IPS DF 4.7 (cell line): ENCODE measurements around the gene GPC6.

Experiments used
- DNase-seq: peaks from one replicate; pipeline ENCODE4 v3.0.0-alpha.2; 2013; ENCODE audit warnings: low spot score; ENCODE audit errors: extremely low read depth

The GPC6 gene

GRCh38 chr13:93268327-93269028 is 41.9 kb downstream of the GPC6 start:
- DNase-seq = no peak

GRCh38 chr13:93270769-93271742 is 44.4 kb downstream of the GPC6 start:
- DNase-seq = no peak

- no peak for DNase-seq
Measured at GRCh38 chr13:93279982-93280381, 53.4 kb downstream of the GPC6 start.

GRCh38 chr13:93280688-93281087 is 54.1 kb downstream of the GPC6 start:
- no peak for DNase-seq

GRCh38 chr13:93283255-93283654 is 56.6 kb downstream of the GPC6 start:
- no peak for DNase-seq

GRCh38 chr13:93284064-93284463 is 57.5 kb downstream of the GPC6 start:
- DNase-seq = no peak

GRCh38 chr13:93286047-93286446 is 59.4 kb downstream of the GPC6 start:
- no peak for DNase-seq

GRCh38 chr13:93289053-93289452 is 62.4 kb downstream of the GPC6 start:
- DNase-seq = no peak

- DNase-seq = no peak
Measured at GRCh38 chr13:93289842-93290241, 63.2 kb downstream of the GPC6 start.

- DNase-seq = no peak
Measured at GRCh38 chr13:93290503-93290902, 63.9 kb downstream of the GPC6 start.

GRCh38 chr13:93292366-93292765 is 65.8 kb downstream of the GPC6 start:
- DNase-seq = no peak

- DNase-seq = no peak
Measured at GRCh38 chr13:93293710-93294109, 67.1 kb downstream of the GPC6 start.

- DNase-seq = no peak
Measured at GRCh38 chr13:93296584-93296983, 70.0 kb downstream of the GPC6 start.

- DNase-seq = no peak
Measured at GRCh38 chr13:93298713-93299112, 72.1 kb downstream of the GPC6 start.

GRCh38 chr13:93304134-93304533 is 77.5 kb downstream of the GPC6 start:
- no peak for DNase-seq

GRCh38 chr13:93304868-93305613 is 78.4 kb downstream of the GPC6 start:
- DNase-seq = no peak

GRCh38 chr13:93305886-93306285 is 79.3 kb downstream of the GPC6 start:
- DNase-seq = no peak

- DNase-seq = no peak
Measured at GRCh38 chr13:93307136-93307535, 80.5 kb downstream of the GPC6 start.

GRCh38 chr13:93307651-93308050 is 81.0 kb downstream of the GPC6 start:
- no peak for DNase-seq

- no peak for DNase-seq
Measured at GRCh38 chr13:93309886-93310523, 83.4 kb downstream of the GPC6 start.

GRCh38 chr13:93316841-93317240 is 90.2 kb downstream of the GPC6 start:
- no peak for DNase-seq
